Measurements from ENCODE around the gene C3orf20.

The C3orf20 gene

GRCh38 chr3:14794435-14794834, 119.5 kb downstream of the C3orf20 start:
- H3K4me2 ChIP-seq (ENCODE audit: insufficient read depth, low read length, poor library complexity, severe bottlenecking): no peak overlapping the region
- no peak overlapping the region for H3K4me3 ChIP-seq (ENCODE audit: low read length in 2 of 2)
- no peaks in the 10 kb centered on the region for H3K36me3 ChIP-seq (replicated peaks in 1 of 2; ENCODE audit: control insufficient read depth in 2 of 2, insufficient read depth in 2 of 2, low read length in 2 of 2)
- no peak overlapping the region for H4K91ac ChIP-seq (ENCODE audit: low read depth, low read length, poor library complexity)
- peaks cover 0 to 2% of the 10 kb centered on the region in 2 donors for H3K9me3 ChIP-seq (replicated peaks in 1 of 2; ENCODE audit: control insufficient read depth in 2 of 2, insufficient read depth in 1 of 2, low read depth in 1 of 2, low read length in 2 of 2)
- no peak overlapping the region for H3K23ac ChIP-seq (ENCODE audit: low read depth, low read length, poor library complexity)
- no peak overlapping the region for H2BK120ac ChIP-seq (ENCODE audit: low read depth, low read length)
- no peak overlapping the region for H3K4ac ChIP-seq (ENCODE audit: low read length)
- no peak overlapping the region for H2BK15ac ChIP-seq (ENCODE audit: low read length)
- H2BK5ac ChIP-seq (ENCODE audit: low read length): no peak overlapping the region
- no peak overlapping the region for H3K27ac ChIP-seq (replicated peaks; ENCODE audit: low read length)
- DNase-seq (ENCODE audit: low spot score): no peak
- H3K4me1 ChIP-seq (ENCODE audit: control insufficient read depth in 2 of 2, insufficient read depth in 1 of 2, low read depth in 1 of 2, low read length in 2 of 2): peaks cover 0 to 2% of the 10 kb centered on the region in 2 donors
- no peak overlapping the region for H3K9ac ChIP-seq (ENCODE audit: low read depth, low read length, poor library complexity)
- H4K8ac ChIP-seq (ENCODE audit: low read depth, low read length): no peak overlapping the region
- peaks cover 0 to 40% (median 0%) of the 10 kb centered on the region in 3 experiments for H3K27me3 ChIP-seq (ENCODE audit: control insufficient read depth in 3 of 3, insufficient read depth in 3 of 3, low read depth in 1 of 3, low read length in 3 of 3)
- no peak overlapping the region for H2BK12ac ChIP-seq (ENCODE audit: low read length)
- no peak overlapping the region for H3K14ac ChIP-seq (ENCODE audit: low read length)
- no CpG with 5 or more reads among the region's 2 CpGs for WGBS, 2 donors (ENCODE audit: extremely low coverage in 2 of 2, insufficient read length in 2 of 2, insufficient replicate concordance in 1 of 2)
- no peaks in the 10 kb centered on the region for H3K79me1 ChIP-seq (ENCODE audit: low read depth, low read length)
- H3K18ac ChIP-seq (ENCODE audit: low read length): no peak overlapping the region
- H2AK5ac ChIP-seq (ENCODE audit: low read depth, low read length): no peak overlapping the region
- no peak overlapping the region for H2AFZ ChIP-seq (ENCODE audit: low read length)

GRCh38 chr3:14795996-14796395, 121.1 kb downstream of the C3orf20 start:
- Histone ChIP-seq H3K4me1 (ENCODE audit: control insufficient read depth in 2 of 2, insufficient read depth in 1 of 2, low read depth in 1 of 2, low read length in 2 of 2) (peaks cover 0 to 2% of the 10 kb centered on the region in 2 donors), H3K27me3 (ENCODE audit: control insufficient read depth in 3 of 3, insufficient read depth in 3 of 3, low read depth in 1 of 3, low read length in 3 of 3) (peaks cover 0 to 31% (median 0%) of the 10 kb centered on the region in 3 experiments), H2BK15ac (ENCODE audit: low read length) (no peak overlapping the region), H2AK5ac (ENCODE audit: low read depth, low read length) (no peak overlapping the region), H3K27ac (replicated peaks; ENCODE audit: low read length) (no peak overlapping the region), H4K8ac (ENCODE audit: low read depth, low read length) (no peak overlapping the region), H3K23ac (ENCODE audit: low read depth, low read length, poor library complexity) (no peak overlapping the region), H3K18ac (ENCODE audit: low read length) (no peak overlapping the region), H3K14ac (ENCODE audit: low read length) (no peak overlapping the region), H3K79me1 (ENCODE audit: low read depth, low read length) (no peaks in the 10 kb centered on the region), H4K91ac (ENCODE audit: low read depth, low read length, poor library complexity) (no peak overlapping the region), H2BK5ac (ENCODE audit: low read length) (no peak overlapping the region), H3K4me3 (ENCODE audit: low read length in 2 of 2) (no peak overlapping the region), H3K4me2 (ENCODE audit: insufficient read depth, low read length, poor library complexity, severe bottlenecking) (no peak overlapping the region), H3K4ac (ENCODE audit: low read length) (no peak overlapping the region), H3K9me3 (replicated peaks in 1 of 2; ENCODE audit: control insufficient read depth in 2 of 2, insufficient read depth in 1 of 2, low read depth in 1 of 2, low read length in 2 of 2) (peaks cover 0 to 2% of the 10 kb centered on the region in 2 donors), H2AFZ (ENCODE audit: low read length) (no peak overlapping the region), H3K36me3 (replicated peaks in 1 of 2; ENCODE audit: control insufficient read depth in 2 of 2, insufficient read depth in 2 of 2, low read length in 2 of 2) (no peaks in the 10 kb centered on the region), H2BK12ac (ENCODE audit: low read length) (no peak overlapping the region), H3K9ac (ENCODE audit: low read depth, low read length, poor library complexity) (no peak overlapping the region), H2BK120ac (ENCODE audit: low read depth, low read length) (no peak overlapping the region)
- no CpG with 5 or more reads among the region's 2 CpGs for WGBS, 2 donors (ENCODE audit: extremely low coverage in 2 of 2, insufficient read length in 2 of 2, insufficient replicate concordance in 1 of 2)
- no peak for DNase-seq (ENCODE audit: low spot score)

- Histone ChIP-seq H2BK12ac (ENCODE audit: low read length) (no peak overlapping the region), H3K27me3 (ENCODE audit: control insufficient read depth in 3 of 3, insufficient read depth in 3 of 3, low read depth in 1 of 3, low read length in 3 of 3) (peaks cover 0 to 32% (median 0%) of the 10 kb centered on the region in 3 experiments), H3K27ac (replicated peaks; ENCODE audit: low read length) (no peak overlapping the region), H3K23ac (ENCODE audit: low read depth, low read length, poor library complexity) (no peak overlapping the region), H2AFZ (ENCODE audit: low read length) (peak overlapping the region; percentile 0), H3K9ac (ENCODE audit: low read depth, low read length, poor library complexity) (no peak overlapping the region), H2BK120ac (ENCODE audit: low read depth, low read length) (no peak overlapping the region), H2AK5ac (ENCODE audit: low read depth, low read length) (no peak overlapping the region), H3K79me1 (ENCODE audit: low read depth, low read length) (no peaks in the 10 kb centered on the region), H3K9me3 (replicated peaks in 1 of 2; ENCODE audit: control insufficient read depth in 2 of 2, insufficient read depth in 1 of 2, low read depth in 1 of 2, low read length in 2 of 2) (peaks cover 0 to 2% of the 10 kb centered on the region in 2 donors), H3K14ac (ENCODE audit: low read length) (no peak overlapping the region), H3K4me3 (ENCODE audit: low read length in 2 of 2) (peak overlapping the region in 1 of 2 donors; percentile 46), H2BK15ac (ENCODE audit: low read length) (no peak overlapping the region), H3K4me2 (ENCODE audit: insufficient read depth, low read length, poor library complexity, severe bottlenecking) (no peak overlapping the region), H4K91ac (ENCODE audit: low read depth, low read length, poor library complexity) (no peak overlapping the region), H2BK5ac (ENCODE audit: low read length) (no peak overlapping the region), H3K4ac (ENCODE audit: low read length) (no peak overlapping the region), H3K36me3 (replicated peaks in 1 of 2; ENCODE audit: control insufficient read depth in 2 of 2, insufficient read depth in 2 of 2, low read length in 2 of 2) (no peaks in the 10 kb centered on the region), H3K18ac (ENCODE audit: low read length) (peak overlapping the region; percentile 22), H3K4me1 (ENCODE audit: control insufficient read depth in 2 of 2, insufficient read depth in 1 of 2, low read depth in 1 of 2, low read length in 2 of 2) (peaks cover 0 to under 1% of the 10 kb centered on the region in 2 donors), H4K8ac (ENCODE audit: low read depth, low read length) (no peak overlapping the region)
- no CpG with 5 or more reads among the region's 14 CpGs for WGBS, 2 donors (ENCODE audit: extremely low coverage in 2 of 2, insufficient read length in 2 of 2, insufficient replicate concordance in 1 of 2)
- no peak for DNase-seq (ENCODE audit: low spot score)
These were observed 121.6 kb downstream of the C3orf20 start for GRCh38 chr3:14796403-14797077.

- H3K18ac ChIP-seq (ENCODE audit: low read length): peak overlapping the region; percentile 11
- no peak overlapping the region for H3K9ac ChIP-seq (ENCODE audit: low read depth, low read length, poor library complexity)
- WGBS, 2 donors (ENCODE audit: extremely low coverage in 2 of 2, insufficient read length in 2 of 2, insufficient replicate concordance in 1 of 2): no CpG with 5 or more reads among the region's 4 CpGs
- H2BK15ac ChIP-seq (ENCODE audit: low read length): no peak overlapping the region
- H3K27ac ChIP-seq (replicated peaks; ENCODE audit: low read length): no peak overlapping the region
- H3K4ac ChIP-seq (ENCODE audit: low read length): no peak overlapping the region
- peak overlapping the region; percentile 4 for H2BK120ac ChIP-seq (ENCODE audit: low read depth, low read length)
- no peak overlapping the region for H3K4me3 ChIP-seq (ENCODE audit: low read length in 2 of 2)
- H2BK5ac ChIP-seq (ENCODE audit: low read length): no peak overlapping the region
- no peak overlapping the region for H2BK12ac ChIP-seq (ENCODE audit: low read length)
- no peak overlapping the region for H4K8ac ChIP-seq (ENCODE audit: low read depth, low read length)
- no peaks in the 10 kb centered on the region for H3K36me3 ChIP-seq (replicated peaks in 1 of 2; ENCODE audit: control insufficient read depth in 2 of 2, insufficient read depth in 2 of 2, low read length in 2 of 2)
- no peak overlapping the region for H2AFZ ChIP-seq (ENCODE audit: low read length)
- H3K27me3 ChIP-seq (ENCODE audit: control insufficient read depth in 3 of 3, insufficient read depth in 3 of 3, low read depth in 1 of 3, low read length in 3 of 3): peaks cover 0 to 37% (median 0%) of the 10 kb centered on the region in 3 experiments
- peak overlapping the region; percentile 65 for H3K14ac ChIP-seq (ENCODE audit: low read length)
- no peaks in the 10 kb centered on the region for H3K79me1 ChIP-seq (ENCODE audit: low read depth, low read length)
- H3K4me2 ChIP-seq (ENCODE audit: insufficient read depth, low read length, poor library complexity, severe bottlenecking): no peak overlapping the region
- no peak overlapping the region for H2AK5ac ChIP-seq (ENCODE audit: low read depth, low read length)
- H3K4me1 ChIP-seq (ENCODE audit: control insufficient read depth in 2 of 2, insufficient read depth in 1 of 2, low read depth in 1 of 2, low read length in 2 of 2): no peaks in the 10 kb centered on the region
- no peak overlapping the region for H4K91ac ChIP-seq (ENCODE audit: low read depth, low read length, poor library complexity)
- no peak for DNase-seq (ENCODE audit: low spot score)
- H3K9me3 ChIP-seq (replicated peaks in 1 of 2; ENCODE audit: control insufficient read depth in 2 of 2, insufficient read depth in 1 of 2, low read depth in 1 of 2, low read length in 2 of 2): peaks cover 0 to 2% of the 10 kb centered on the region in 2 donors
- no peak overlapping the region for H3K23ac ChIP-seq (ENCODE audit: low read depth, low read length, poor library complexity)
These were observed 122.8 kb downstream of the C3orf20 start for GRCh38 chr3:14797731-14798130.
